ENCODE data around the gene ALPK3.

DNA sequence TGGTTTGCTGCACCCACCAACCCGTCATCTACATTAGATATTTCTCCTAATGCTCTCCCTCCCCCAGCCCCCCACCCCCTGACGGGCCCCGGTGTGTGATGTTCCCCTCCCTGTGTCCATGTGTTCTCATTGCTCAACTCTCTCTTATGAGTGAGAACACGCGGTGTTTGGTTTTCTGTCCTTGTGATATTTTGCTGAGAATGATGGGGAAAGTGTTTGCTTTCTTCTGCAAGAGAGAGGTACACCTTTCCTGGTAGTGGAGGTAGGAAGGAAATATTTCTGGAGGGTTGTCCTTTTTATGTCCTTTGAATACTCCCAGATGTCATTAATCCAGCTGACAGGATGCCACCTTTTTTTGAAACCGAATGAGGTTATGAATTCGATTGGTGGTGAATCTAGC is 56.8 kb downstream of the ALPK3 start:
- TF ChIP-seq KAT7 (CRISPR knock-in tag; IDR thresholded peaks at IDR 0.05; ENCODE audit: borderline replicate concordance), result no peak
- TF ChIP-seq NONO (IDR thresholded peaks at IDR 0.05; ENCODE audit: low read depth in 2 of 2, low read length in 1 of 2), result no peak

Data from K562 (cell line).